NCI-H446 (cell line): ENCODE results near the gene RILPL2.
"Not testable (repeated sequence)": the region's sequence is repeated elsewhere in the genome, so short reads cannot be mapped to it uniquely, and the experiment has no call there.

Experiments used
- DNase-seq, 2 experiments: peaks; one replicate each; lab custom pipeline; 2025; lab: John Stamatoyannopoulos, UW

Gene RILPL2

GRCh38 chr12:123449856-123450255 lies 13.4 kb upstream of the RILPL2 start:
- no peak for DNase-seq

GRCh38 chr12:123449249-123449733 lies 12.8 kb upstream of the RILPL2 start:
- DNase-seq = no peak

- no peak for DNase-seq
These were observed 9.8 kb upstream of the RILPL2 start for GRCh38 chr12:123446333-123446713.

- DNase-seq = no peak
These were observed 9.2 kb upstream of the RILPL2 start for GRCh38 chr12:123445388-123446332.

- DNase-seq = no peak
These were observed 7.9 kb upstream of the RILPL2 start for GRCh38 chr12:123444092-123445026.

- DNase-seq = no peak
These were observed 6.3 kb upstream of the RILPL2 start for GRCh38 chr12:123442774-123443173.

GRCh38 chr12:123441523-123442164 lies 5.2 kb upstream of the RILPL2 start:
- no peak for DNase-seq

- no peak for DNase-seq
These were observed 858 bp downstream of the RILPL2 start for GRCh38 chr12:123435636-123436016.

GRCh38 chr12:123433615-123434014 lies 2.9 kb downstream of the RILPL2 start:
- DNase-seq = no peak

- DNase-seq = not testable (repeated sequence)
These were observed 4.3 kb downstream of the RILPL2 start for GRCh38 chr12:123431951-123432817.

GRCh38 chr12:123429101-123429500 lies 7.4 kb downstream of the RILPL2 start:
- not testable (repeated sequence) for DNase-seq

GRCh38 chr12:123428591-123428990 lies 7.9 kb downstream of the RILPL2 start:
- DNase-seq = no peak

- no peak for DNase-seq
These were observed 9.3 kb downstream of the RILPL2 start for GRCh38 chr12:123427036-123427769.

- no peak for DNase-seq
These were observed 15.2 kb downstream of the RILPL2 start for GRCh38 chr12:123421314-123421713.

- no peak for DNase-seq
These were observed 26.5 kb downstream of the RILPL2 start for GRCh38 chr12:123410041-123410412.

- not testable (repeated sequence) for DNase-seq
These were observed 27.0 kb downstream of the RILPL2 start for GRCh38 chr12:123409284-123410040.

GRCh38 chr12:123408619-123409018 lies 27.9 kb downstream of the RILPL2 start:
- DNase-seq = not testable (repeated sequence)

- DNase-seq = not testable (repeated sequence)
These were observed 28.6 kb downstream of the RILPL2 start for GRCh38 chr12:123407934-123408333.

- DNase-seq = not testable (repeated sequence)
These were observed 29.2 kb downstream of the RILPL2 start for GRCh38 chr12:123407269-123407668.

GRCh38 chr12:123404581-123404980 lies 31.9 kb downstream of the RILPL2 start:
- DNase-seq = no peak
